ENCODE data around the gene APOBEC3H.
"Not testable (repeated sequence)": the region's sequence is repeated elsewhere in the genome, so short reads cannot be mapped to it uniquely, and the experiment has no call there.

Gene APOBEC3H

GRCh38 chr22:39097098-39098020 lies at the start of gene APOBEC3H:
Gene APOBEC3H (plus strand): TSS chr22:39097244. CDS start chr22:39100279, 3,035 bp downstream.
- DNase-seq = no peak

- DNase-seq = not testable (repeated sequence)
These were observed 47.6 kb upstream of the APOBEC3H start for GRCh38 chr22:39049486-39049885.

GRCh38 chr22:39051844-39052495 lies 45.1 kb upstream of the APOBEC3H start:
- not testable (repeated sequence) for DNase-seq

GRCh38 chr22:39055658-39056057 lies 41.4 kb upstream of the APOBEC3H start:
- DNase-seq = no peak

GRCh38 chr22:39061290-39061689 lies 35.8 kb upstream of the APOBEC3H start:
- not testable (repeated sequence) for DNase-seq

- DNase-seq = not testable (repeated sequence)
These were observed 35.1 kb upstream of the APOBEC3H start for GRCh38 chr22:39061951-39062350.

GRCh38 chr22:39063904-39064303 lies 33.1 kb upstream of the APOBEC3H start:
- not testable (repeated sequence) for DNase-seq

- DNase-seq = not testable (repeated sequence)
These were observed 30.4 kb upstream of the APOBEC3H start for GRCh38 chr22:39066442-39067276.

GRCh38 chr22:39068033-39068785 lies 28.8 kb upstream of the APOBEC3H start:
- no peak for DNase-seq

- no peak for DNase-seq
These were observed 26.9 kb upstream of the APOBEC3H start for GRCh38 chr22:39070186-39070585.

- not testable (repeated sequence) for DNase-seq
These were observed 24.5 kb upstream of the APOBEC3H start for GRCh38 chr22:39072581-39072981.

GRCh38 chr22:39073981-39074380 lies 23.1 kb upstream of the APOBEC3H start:
- DNase-seq = no peak

- DNase-seq = not testable (repeated sequence)
These were observed 20.7 kb upstream of the APOBEC3H start for GRCh38 chr22:39076155-39077025.

GRCh38 chr22:39077026-39077840 lies 19.8 kb upstream of the APOBEC3H start, which contains the start of gene APOBEC3G:
Gene APOBEC3G (plus strand): TSS chr22:39077275. CDS start chr22:39077362, 87 bp downstream.
- DNase-seq = not testable (repeated sequence)

- not testable (repeated sequence) for DNase-seq
These were observed 19.1 kb upstream of the APOBEC3H start for GRCh38 chr22:39077912-39078311.

- DNase-seq = no peak
These were observed 18.7 kb upstream of the APOBEC3H start for GRCh38 chr22:39078329-39078728.

- not testable (repeated sequence) for DNase-seq
These were observed 17.9 kb upstream of the APOBEC3H start for GRCh38 chr22:39079054-39079637.

GRCh38 chr22:39080052-39080762 lies 16.8 kb upstream of the APOBEC3H start:
- DNase-seq = no peak

GRCh38 chr22:39081016-39081415 lies 16.0 kb upstream of the APOBEC3H start:
- no peak for DNase-seq
